HEK293 (cell line): ENCODE data around the gene KLK10.
A peak's percentile ranks its signal among the peaks of the same experiment; 100 is the strongest.

Source experiments
- GLI2 ChIP-seq: fragments of 450-650 bp; formaldehyde crosslinking; IDR thresholded peaks from 2 replicates; pipeline ENCODE4; 2017; ENCODE audit warnings: missing biosample characterization, missing genetic modification characterization, low read depth, borderline replicate concordance
- HOXD13 ChIP-seq: sonication (generic); formaldehyde crosslinking; IDR thresholded peaks from 2 replicates; pipeline ENCODE4 v1.8.0; 2022; ENCODE audit warnings: missing genetic modification reagents, borderline replicate concordance
- KLF7 ChIP-seq: fragments of 450-650 bp; formaldehyde crosslinking; IDR thresholded peaks from 2 replicates; pipeline ENCODE4 v1.5.1; 2016; ENCODE audit warnings: missing biosample characterization, missing genetic modification characterization, borderline replicate concordance
- MEIS1 ChIP-seq: sonication (generic); formaldehyde crosslinking; IDR thresholded peaks from 2 replicates; pipeline ENCODE4 v1.8.1; 2022; ENCODE audit warnings: missing genetic modification reagents, mild to moderate bottlenecking, borderline replicate concordance
- SCRT1 ChIP-seq: fragments of 450-650 bp; formaldehyde crosslinking; IDR thresholded peaks from 2 replicates; pipeline ENCODE4 v1.5.1; 2016; ENCODE audit warnings: missing biosample characterization, missing genetic modification characterization, borderline replicate concordance
- SP3 ChIP-seq: fragments of 450-650 bp; formaldehyde crosslinking; IDR thresholded peaks from 2 replicates; pipeline ENCODE4 v1.5.1; 2016; ENCODE audit warnings: missing biosample characterization, missing genetic modification characterization
- SP7 ChIP-seq: fragments of 450-650 bp; formaldehyde crosslinking; IDR thresholded peaks from 2 replicates; pipeline ENCODE4 v1.5.1; 2016; ENCODE audit warnings: missing biosample characterization, missing genetic modification characterization
- ZFP37 ChIP-seq: fragments of 450-650 bp; formaldehyde crosslinking; IDR thresholded peaks from 2 replicates; pipeline ENCODE4 v1.5.1; 2016; ENCODE audit warnings: missing biosample characterization, missing genetic modification characterization
- ZIC2 ChIP-seq: fragments of 450-650 bp; formaldehyde crosslinking; IDR thresholded peaks from 2 replicates; pipeline ENCODE4 v1.5.1; 2016; ENCODE audit warnings: missing biosample characterization, missing genetic modification characterization
- ZNF10 ChIP-seq: fragments of 450-650 bp; formaldehyde crosslinking; IDR thresholded peaks from 2 replicates; pipeline ENCODE4 v1.5.1; 2017; ENCODE audit warnings: missing biosample characterization, missing genetic modification characterization
- ZNF112 ChIP-seq: fragments of 450-650 bp; formaldehyde crosslinking; IDR thresholded peaks from 2 replicates; pipeline ENCODE4 v1.5.0; 2017; ENCODE audit warnings: missing biosample characterization, missing genetic modification characterization
- ZNF140 ChIP-seq: fragments of 450-650 bp; formaldehyde crosslinking; IDR thresholded peaks from 2 replicates; pipeline ENCODE4 v1.5.1; 2016; ENCODE audit warnings: missing biosample characterization, missing genetic modification characterization
- ZNF214 ChIP-seq: fragments of 450-650 bp; formaldehyde crosslinking; IDR thresholded peaks from 2 replicates; pipeline ENCODE4 v1.5.1; 2017; ENCODE audit warnings: missing biosample characterization, mild to moderate bottlenecking, missing genetic modification characterization, borderline replicate concordance
- ZNF221 ChIP-seq: fragments of 450-650 bp; formaldehyde crosslinking; IDR thresholded peaks from 2 replicates; pipeline ENCODE4 v1.5.1; 2017; ENCODE audit warnings: missing biosample characterization, missing genetic modification characterization, borderline replicate concordance
- ZNF341 ChIP-seq: fragments of 450-650 bp; formaldehyde crosslinking; IDR thresholded peaks from 2 replicates; pipeline ENCODE4; 2016; ENCODE audit warnings: low read depth, missing biosample characterization, missing genetic modification characterization
- ZNF433 ChIP-seq: fragments of 450-650 bp; formaldehyde crosslinking; IDR thresholded peaks from 2 replicates; pipeline ENCODE4 v1.5.1; 2016; ENCODE audit warnings: missing biosample characterization, missing genetic modification characterization, low read depth
- ZNF514 ChIP-seq: fragments of 450-650 bp; formaldehyde crosslinking; IDR thresholded peaks from 2 replicates; pipeline ENCODE4 v1.5.1; 2016; ENCODE audit warnings: missing biosample characterization, missing genetic modification characterization
- ZNF521 ChIP-seq: fragments of 450-650 bp; formaldehyde crosslinking; IDR thresholded peaks from 2 replicates; pipeline ENCODE4 v1.5.1; 2017; ENCODE audit warnings: missing biosample characterization, mild to moderate bottlenecking, missing genetic modification characterization
- ZNF544 ChIP-seq: fragments of 450-650 bp; formaldehyde crosslinking; IDR thresholded peaks from 2 replicates; pipeline ENCODE4 v1.5.0; 2017; ENCODE audit warnings: missing biosample characterization, missing genetic modification characterization
- ZNF660 ChIP-seq: fragments of 450-650 bp; IDR thresholded peaks from 2 replicates; pipeline ENCODE4 v1.5.1; 2018; ENCODE audit warnings: missing biosample characterization, mild to moderate bottlenecking, missing genetic modification characterization
- ZNF701 ChIP-seq: fragments of 450-650 bp; formaldehyde crosslinking; IDR thresholded peaks from 2 replicates; pipeline ENCODE4 v1.5.1; 2016; ENCODE audit warnings: missing biosample characterization, missing genetic modification characterization
- TF ChIP-seq, protein P1 (sequence below): fragments of 450-650 bp; formaldehyde crosslinking; IDR thresholded peaks from 2 replicates; pipeline ENCODE4 v1.5.1; 2016; ENCODE audit warnings: missing biosample characterization, missing genetic modification characterization
- TF ChIP-seq, protein P2 (sequence below): fragments of 450-650 bp; formaldehyde crosslinking; IDR thresholded peaks from 2 replicates; pipeline ENCODE4 v1.5.1; 2016; ENCODE audit warnings: missing biosample characterization, missing genetic modification characterization
- TF ChIP-seq, protein P3 (sequence below): fragments of 450-650 bp; formaldehyde crosslinking; conservative IDR thresholded peaks from 2 replicates; pipeline ENCODE4 v1.5.1; 2016; ENCODE audit warnings: low read depth, missing biosample characterization, missing genetic modification characterization
- TF ChIP-seq, protein P4 (sequence below): fragments of 450-650 bp; formaldehyde crosslinking; IDR thresholded peaks from 2 replicates; pipeline ENCODE4 v1.5.1; 2016; ENCODE audit warnings: missing biosample characterization, missing genetic modification characterization
- TF ChIP-seq, protein P5 (sequence below): fragments of 450-650 bp; formaldehyde crosslinking; IDR thresholded peaks from 2 replicates; pipeline ENCODE4 v1.5.1; 2016; ENCODE audit warnings: missing biosample characterization, missing genetic modification characterization
- TF ChIP-seq, protein P6 (sequence below): fragments of 450-650 bp; formaldehyde crosslinking; IDR thresholded peaks from 2 replicates; pipeline ENCODE4 v1.5.1; 2016; ENCODE audit warnings: missing biosample characterization, missing genetic modification characterization

Gene KLK10

DNA sequence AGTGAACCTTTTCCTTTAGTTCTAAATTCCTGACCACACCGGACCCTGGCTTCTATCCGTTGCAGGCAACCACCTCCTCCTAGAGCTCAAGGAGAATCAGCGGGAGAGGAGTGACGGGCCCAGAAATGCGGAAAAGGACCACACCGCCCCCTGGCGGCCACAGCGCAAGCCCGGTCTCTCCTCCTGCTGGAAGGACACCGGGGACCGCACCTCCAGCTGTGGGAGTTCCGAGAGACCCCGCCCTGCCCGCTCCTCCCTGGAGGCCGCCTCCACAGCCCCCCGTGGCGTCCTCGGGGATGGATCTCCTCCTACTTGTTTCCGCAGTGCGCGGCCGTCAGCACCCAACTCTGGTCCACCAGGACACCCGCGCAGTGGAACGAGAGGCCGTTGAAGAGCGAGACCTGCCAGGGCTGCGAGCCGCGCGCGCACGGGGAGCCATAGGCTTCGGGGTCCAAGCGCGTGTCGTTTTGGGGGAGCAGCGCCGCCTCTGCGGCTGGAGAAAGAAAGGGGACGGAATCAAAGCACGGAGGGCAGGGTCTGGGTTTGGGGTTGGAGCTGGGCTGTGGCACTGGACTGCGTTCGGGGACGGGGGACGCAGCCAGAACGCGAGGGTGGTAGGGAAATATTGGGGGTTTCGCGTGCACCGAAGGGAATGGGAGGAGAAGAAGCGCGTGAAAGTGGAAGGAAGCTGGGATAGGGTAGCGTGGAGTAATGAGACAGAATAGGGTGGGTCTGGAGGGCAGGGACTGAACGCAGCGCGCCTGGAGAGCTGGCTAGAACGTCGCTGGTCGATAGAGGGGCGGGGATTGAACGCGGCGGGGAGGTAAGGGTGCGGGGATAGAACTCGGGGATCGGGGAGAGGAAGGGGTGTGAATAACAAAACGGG lies 2.5 kb downstream of the KLK10 start (continued):
- TF ChIP-seq, protein P1, sequence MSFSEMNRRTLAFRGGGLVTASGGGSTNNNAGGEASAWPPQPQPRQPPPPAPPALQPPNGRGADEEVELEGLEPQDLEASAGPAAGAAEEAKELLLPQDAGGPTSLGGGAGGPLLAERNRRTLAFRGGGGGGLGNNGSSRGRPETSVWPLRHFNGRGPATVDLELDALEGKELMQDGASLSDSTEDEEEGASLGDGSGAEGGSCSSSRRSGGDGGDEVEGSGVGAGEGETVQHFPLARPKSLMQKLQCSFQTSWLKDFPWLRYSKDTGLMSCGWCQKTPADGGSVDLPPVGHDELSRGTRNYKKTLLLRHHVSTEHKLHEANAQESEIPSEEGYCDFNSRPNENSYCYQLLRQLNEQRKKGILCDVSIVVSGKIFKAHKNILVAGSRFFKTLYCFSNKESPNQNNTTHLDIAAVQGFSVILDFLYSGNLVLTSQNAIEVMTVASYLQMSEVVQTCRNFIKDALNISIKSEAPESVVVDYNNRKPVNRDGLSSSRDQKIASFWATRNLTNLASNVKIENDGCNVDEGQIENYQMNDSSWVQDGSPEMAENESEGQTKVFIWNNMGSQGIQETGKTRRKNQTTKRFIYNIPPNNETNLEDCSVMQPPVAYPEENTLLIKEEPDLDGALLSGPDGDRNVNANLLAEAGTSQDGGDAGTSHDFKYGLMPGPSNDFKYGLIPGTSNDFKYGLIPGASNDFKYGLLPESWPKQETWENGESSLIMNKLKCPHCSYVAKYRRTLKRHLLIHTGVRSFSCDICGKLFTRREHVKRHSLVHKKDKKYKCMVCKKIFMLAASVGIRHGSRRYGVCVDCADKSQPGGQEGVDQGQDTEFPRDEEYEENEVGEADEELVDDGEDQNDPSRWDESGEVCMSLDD (tag by site-specific recombination): peak; percentile 74
- TF ChIP-seq SP7 (tag by site-specific recombination): 0 out of 2 replicates have a peak, but pooled peaks have one; percentile 56
- TF ChIP-seq ZFP37 (tag by site-specific recombination): peak; percentile 66; the same call in 1 of the 2 replicates
- no peak for TF ChIP-seq ZNF140
- TF ChIP-seq ZIC2 (tag by site-specific recombination): peak; percentile 81
- no peak for TF ChIP-seq ZNF521 (tag by site-specific recombination)
- peak; percentile 4; the same call in 1 of the 2 replicates for TF ChIP-seq ZNF112 (tag by site-specific recombination)
- peak; percentile 92 for TF ChIP-seq SP3 (tag by site-specific recombination)
- TF ChIP-seq SCRT1: no peak
- TF ChIP-seq, protein P2, sequence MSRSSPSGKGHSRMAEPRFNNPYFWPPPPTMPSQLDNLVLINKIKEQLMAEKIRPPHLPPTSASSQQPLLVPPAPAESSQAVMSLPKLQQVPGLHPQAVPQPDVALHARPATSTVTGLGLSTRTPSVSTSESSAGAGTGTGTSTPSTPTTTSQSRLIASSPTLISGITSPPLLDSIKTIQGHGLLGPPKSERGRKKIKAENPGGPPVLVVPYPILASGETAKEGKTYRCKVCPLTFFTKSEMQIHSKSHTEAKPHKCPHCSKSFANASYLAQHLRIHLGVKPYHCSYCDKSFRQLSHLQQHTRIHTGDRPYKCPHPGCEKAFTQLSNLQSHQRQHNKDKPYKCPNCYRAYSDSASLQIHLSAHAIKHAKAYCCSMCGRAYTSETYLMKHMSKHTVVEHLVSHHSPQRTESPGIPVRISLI (tag by site-specific recombination): no peak; the same call in 1 of the 2 replicates
- no peak for TF ChIP-seq GLI2 (tag by site-specific recombination)
- no peak for TF ChIP-seq ZNF514 (tag by site-specific recombination)
- TF ChIP-seq, protein P3, sequence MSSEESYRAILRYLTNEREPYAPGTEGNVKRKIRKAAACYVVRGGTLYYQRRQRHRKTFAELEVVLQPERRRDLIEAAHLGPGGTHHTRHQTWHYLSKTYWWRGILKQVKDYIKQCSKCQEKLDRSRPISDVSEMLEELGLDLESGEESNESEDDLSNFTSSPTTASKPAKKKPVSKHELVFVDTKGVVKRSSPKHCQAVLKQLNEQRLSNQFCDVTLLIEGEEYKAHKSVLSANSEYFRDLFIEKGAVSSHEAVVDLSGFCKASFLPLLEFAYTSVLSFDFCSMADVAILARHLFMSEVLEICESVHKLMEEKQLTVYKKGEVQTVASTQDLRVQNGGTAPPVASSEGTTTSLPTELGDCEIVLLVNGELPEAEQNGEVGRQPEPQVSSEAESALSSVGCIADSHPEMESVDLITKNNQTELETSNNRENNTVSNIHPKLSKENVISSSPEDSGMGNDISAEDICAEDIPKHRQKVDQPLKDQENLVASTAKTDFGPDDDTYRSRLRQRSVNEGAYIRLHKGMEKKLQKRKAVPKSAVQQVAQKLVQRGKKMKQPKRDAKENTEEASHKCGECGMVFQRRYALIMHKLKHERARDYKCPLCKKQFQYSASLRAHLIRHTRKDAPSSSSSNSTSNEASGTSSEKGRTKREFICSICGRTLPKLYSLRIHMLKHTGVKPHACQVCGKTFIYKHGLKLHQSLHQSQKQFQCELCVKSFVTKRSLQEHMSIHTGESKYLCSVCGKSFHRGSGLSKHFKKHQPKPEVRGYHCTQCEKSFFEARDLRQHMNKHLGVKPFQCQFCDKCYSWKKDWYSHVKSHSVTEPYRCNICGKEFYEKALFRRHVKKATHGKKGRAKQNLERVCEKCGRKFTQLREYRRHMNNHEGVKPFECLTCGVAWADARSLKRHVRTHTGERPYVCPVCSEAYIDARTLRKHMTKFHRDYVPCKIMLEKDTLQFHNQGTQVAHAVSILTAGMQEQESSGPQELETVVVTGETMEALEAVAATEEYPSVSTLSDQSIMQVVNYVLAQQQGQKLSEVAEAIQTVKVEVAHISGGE (tag by site-specific recombination): no peak
- 0 out of 2 replicates have a peak, but pooled peaks have one; percentile 22 for TF ChIP-seq ZNF10 (tag by site-specific recombination)
- TF ChIP-seq KLF7 (tag by site-specific recombination): peak; percentile 45; the same call in 1 of the 2 replicates
- TF ChIP-seq ZNF214 (tag by site-specific recombination): no peak
- TF ChIP-seq ZNF221: no peak
- no peak for TF ChIP-seq ZNF701 (tag by site-specific recombination)
- TF ChIP-seq MEIS1 (CRISPR knock-in tag): no peak
- TF ChIP-seq, protein P4, sequence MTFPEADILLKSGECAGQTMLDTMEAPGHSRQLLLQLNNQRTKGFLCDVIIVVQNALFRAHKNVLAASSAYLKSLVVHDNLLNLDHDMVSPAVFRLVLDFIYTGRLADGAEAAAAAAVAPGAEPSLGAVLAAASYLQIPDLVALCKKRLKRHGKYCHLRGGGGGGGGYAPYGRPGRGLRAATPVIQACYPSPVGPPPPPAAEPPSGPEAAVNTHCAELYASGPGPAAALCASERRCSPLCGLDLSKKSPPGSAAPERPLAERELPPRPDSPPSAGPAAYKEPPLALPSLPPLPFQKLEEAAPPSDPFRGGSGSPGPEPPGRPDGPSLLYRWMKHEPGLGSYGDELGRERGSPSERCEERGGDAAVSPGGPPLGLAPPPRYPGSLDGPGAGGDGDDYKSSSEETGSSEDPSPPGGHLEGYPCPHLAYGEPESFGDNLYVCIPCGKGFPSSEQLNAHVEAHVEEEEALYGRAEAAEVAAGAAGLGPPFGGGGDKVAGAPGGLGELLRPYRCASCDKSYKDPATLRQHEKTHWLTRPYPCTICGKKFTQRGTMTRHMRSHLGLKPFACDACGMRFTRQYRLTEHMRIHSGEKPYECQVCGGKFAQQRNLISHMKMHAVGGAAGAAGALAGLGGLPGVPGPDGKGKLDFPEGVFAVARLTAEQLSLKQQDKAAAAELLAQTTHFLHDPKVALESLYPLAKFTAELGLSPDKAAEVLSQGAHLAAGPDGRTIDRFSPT: no peak
- TF ChIP-seq, protein P5, sequence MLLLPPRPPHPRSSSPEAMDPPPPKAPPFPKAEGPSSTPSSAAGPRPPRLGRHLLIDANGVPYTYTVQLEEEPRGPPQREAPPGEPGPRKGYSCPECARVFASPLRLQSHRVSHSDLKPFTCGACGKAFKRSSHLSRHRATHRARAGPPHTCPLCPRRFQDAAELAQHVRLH (tag by site-specific recombination): peak; percentile 30; the same call in 1 of the 2 replicates
- TF ChIP-seq, protein P6, sequence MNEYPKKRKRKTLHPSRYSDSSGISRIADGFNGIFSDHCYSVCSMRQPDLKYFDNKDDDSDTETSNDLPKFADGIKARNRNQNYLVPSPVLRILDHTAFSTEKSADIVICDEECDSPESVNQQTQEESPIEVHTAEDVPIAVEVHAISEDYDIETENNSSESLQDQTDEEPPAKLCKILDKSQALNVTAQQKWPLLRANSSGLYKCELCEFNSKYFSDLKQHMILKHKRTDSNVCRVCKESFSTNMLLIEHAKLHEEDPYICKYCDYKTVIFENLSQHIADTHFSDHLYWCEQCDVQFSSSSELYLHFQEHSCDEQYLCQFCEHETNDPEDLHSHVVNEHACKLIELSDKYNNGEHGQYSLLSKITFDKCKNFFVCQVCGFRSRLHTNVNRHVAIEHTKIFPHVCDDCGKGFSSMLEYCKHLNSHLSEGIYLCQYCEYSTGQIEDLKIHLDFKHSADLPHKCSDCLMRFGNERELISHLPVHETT (tag by site-specific recombination): no peak
- no peak for TF ChIP-seq ZNF433 (tag by site-specific recombination)
- TF ChIP-seq ZNF544 (tag by site-specific recombination): no peak
- TF ChIP-seq ZNF660 (tag by site-specific recombination): peak; percentile 45; the same call in 1 of the 2 replicates
- TF ChIP-seq HOXD13 (CRISPR knock-in tag): no peak
- no peak for TF ChIP-seq ZNF341
